ENCODE data around the gene CBFA2T3. TPM values are rescaled to one million over a fixed set of nuclear protein-coding genes. Genes with fewer than 3 reads are reported as not detected.

The CBFA2T3 gene
- total RNA-seq, 1 experiment from 2014 or later = 2.9 TPM

DNA sequence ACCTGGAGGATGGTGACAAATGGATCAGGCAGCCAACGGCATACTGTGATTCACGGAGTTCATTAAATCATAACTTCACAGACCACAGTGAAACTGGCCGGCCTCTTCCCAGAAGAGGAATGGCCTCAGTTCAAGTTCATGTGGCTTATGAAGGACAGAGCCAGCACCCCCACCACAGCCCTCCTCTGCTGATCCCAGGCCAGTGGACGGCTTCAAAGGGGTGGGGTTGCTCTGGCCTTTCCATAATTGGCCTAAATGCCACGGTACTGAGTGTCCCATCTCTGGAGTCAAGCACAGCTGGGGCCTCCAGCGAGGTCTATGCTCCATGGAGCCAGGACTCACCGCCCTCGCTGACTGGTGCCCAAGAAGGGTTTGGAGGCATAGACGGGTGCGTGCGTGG, 141.6 kb downstream of the CBFA2T3 start:
- Histone ChIP-seq H3K27me3 (ENCODE audit: insufficient read depth, low read length) (no peaks in the 10 kb centered on the region), H3K4me2 (ENCODE audit: insufficient read depth, insufficient read length, low read length) (no peak overlapping the region), H2BK12ac (ENCODE audit: insufficient read length, low read depth, low read length) (no peak overlapping the region), H3K4ac (ENCODE audit: low read depth, low read length) (no peak overlapping the region), H2BK20ac (ENCODE audit: low read depth, low read length, poor library complexity, severe bottlenecking) (no peak overlapping the region), H3K9me3 (ENCODE audit: control insufficient read depth, low read depth, low read length) (no peaks in the 10 kb centered on the region), H3K9ac (ENCODE audit: extremely low read depth, insufficient read length, low read length) (no peak overlapping the region), H2AK5ac (ENCODE audit: insufficient read length, low read length) (no peak overlapping the region), H2BK15ac (ENCODE audit: low read depth, low read length) (no peak overlapping the region), H4K91ac (ENCODE audit: insufficient read length, low read depth, low read length) (no peak overlapping the region), H3K56ac (ENCODE audit: insufficient read length, low read depth, low read length) (no peak overlapping the region), H3T11ph (ENCODE audit: low read length) (no peak overlapping the region), H2BK5ac (ENCODE audit: insufficient read length, low read length) (no peak overlapping the region), H4K20me1 (ENCODE audit: control insufficient read depth, insufficient read depth, insufficient read length) (no peaks in the 10 kb centered on the region), H3K79me1 (ENCODE audit: insufficient read depth, low read depth, low read length, poor library complexity, severe bottlenecking) (no peaks in the 10 kb centered on the region), H3K4me1 (ENCODE audit: insufficient read depth, low read length) (no peaks in the 10 kb centered on the region), H4K5ac (ENCODE audit: insufficient read length, low read depth, low read length) (no peak overlapping the region), H3K18ac (ENCODE audit: insufficient read length, low read depth, low read length) (no peak overlapping the region), H3K23ac (ENCODE audit: insufficient read length, low read depth, low read length) (no peak overlapping the region), H3K23me2 (ENCODE audit: insufficient read length, low read depth, low read length, poor library complexity, severe bottlenecking) (no peaks in the 10 kb centered on the region), H2BK120ac (ENCODE audit: low read depth, low read length, poor library complexity, severe bottlenecking) (no peak overlapping the region), H2AFZ (ENCODE audit: low read length) (no peak overlapping the region), H3K79me2 (ENCODE audit: insufficient read depth, low read length) (no peaks in the 10 kb centered on the region), H4K8ac (replicated peaks; ENCODE audit: insufficient read length, low read depth, low read length) (no peak overlapping the region), H3K27ac (ENCODE audit: insufficient read length, low read depth, low read length) (no peak overlapping the region), H3K14ac (ENCODE audit: insufficient read depth, low read length) (no peak overlapping the region)
- no CpG with 5 or more reads among the region's 11 CpGs for WGBS (ENCODE audit: extremely low coverage, insufficient read length, low lambda C conversion rate)
- no peak overlapping the region; a peak in 1 of 7 replicates for H3K27ac Mint-ChIP-seq
- H3K36me3 Mint-ChIP-seq (ENCODE audit: insufficient read depth in 1 of 3, low read depth in 3 of 3) = peaks cover 4 to 16% (median 13%) of the 10 kb centered on the region in 3 experiments; a peak in 6 of 7 replicates
- no peaks in the 10 kb centered on the region for H3K27me3 Mint-ChIP-seq (ENCODE audit: low read depth)
- H3K4me3 Mint-ChIP-seq = no peak overlapping the region
- no peaks in the 10 kb centered on the region for H3K4me1 Mint-ChIP-seq
- no peaks in the 10 kb centered on the region for H3K9me3 Mint-ChIP-seq
- TF ChIP-seq, protein P1, sequence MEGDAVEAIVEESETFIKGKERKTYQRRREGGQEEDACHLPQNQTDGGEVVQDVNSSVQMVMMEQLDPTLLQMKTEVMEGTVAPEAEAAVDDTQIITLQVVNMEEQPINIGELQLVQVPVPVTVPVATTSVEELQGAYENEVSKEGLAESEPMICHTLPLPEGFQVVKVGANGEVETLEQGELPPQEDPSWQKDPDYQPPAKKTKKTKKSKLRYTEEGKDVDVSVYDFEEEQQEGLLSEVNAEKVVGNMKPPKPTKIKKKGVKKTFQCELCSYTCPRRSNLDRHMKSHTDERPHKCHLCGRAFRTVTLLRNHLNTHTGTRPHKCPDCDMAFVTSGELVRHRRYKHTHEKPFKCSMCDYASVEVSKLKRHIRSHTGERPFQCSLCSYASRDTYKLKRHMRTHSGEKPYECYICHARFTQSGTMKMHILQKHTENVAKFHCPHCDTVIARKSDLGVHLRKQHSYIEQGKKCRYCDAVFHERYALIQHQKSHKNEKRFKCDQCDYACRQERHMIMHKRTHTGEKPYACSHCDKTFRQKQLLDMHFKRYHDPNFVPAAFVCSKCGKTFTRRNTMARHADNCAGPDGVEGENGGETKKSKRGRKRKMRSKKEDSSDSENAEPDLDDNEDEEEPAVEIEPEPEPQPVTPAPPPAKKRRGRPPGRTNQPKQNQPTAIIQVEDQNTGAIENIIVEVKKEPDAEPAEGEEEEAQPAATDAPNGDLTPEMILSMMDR (conservative IDR thresholded peaks at IDR 0.05) = no peak
- DNase-seq = no peak

Data from H9 (cell line).